ENCODE data around the gene CALHM1.

Gene CALHM1

GRCh38 chr10:103452506-103453230, 6.0 kb downstream of the CALHM1 start:
- DNase-seq, result peak; percentile 48

- DNase-seq, result peak; percentile 85
Observed at GRCh38 chr10:103451831-103452505, 6.7 kb downstream of the CALHM1 start, which contains the start of gene CALHM2. TSS of gene CALHM2 (minus strand) at chr10:103452370. CDS start at chr10:103449941, 2,429 bp downstream.

GRCh38 chr10:103451091-103451813, 7.4 kb downstream of the CALHM1 start:
- peak; percentile 60 for DNase-seq

- no peak for DNase-seq
Observed at GRCh38 chr10:103450201-103450695, 8.5 kb downstream of the CALHM1 start.

GRCh38 chr10:103449208-103450144, 9.2 kb downstream of the CALHM1 start:
- no peak for DNase-seq

GRCh38 chr10:103448746-103449145, 10.0 kb downstream of the CALHM1 start:
- DNase-seq, result no peak

- DNase-seq, result no peak
Observed at GRCh38 chr10:103447187-103447586, 11.5 kb downstream of the CALHM1 start.

GRCh38 chr10:103445767-103446567, 12.7 kb downstream of the CALHM1 start:
- no peak for DNase-seq

- DNase-seq, result no peak
Observed at GRCh38 chr10:103445366-103445765, 13.3 kb downstream of the CALHM1 start.

- no peak for DNase-seq
Observed at GRCh38 chr10:103444478-103444877, 14.2 kb downstream of the CALHM1 start.

- DNase-seq, result no peak
Observed at GRCh38 chr10:103443475-103444185, 15.1 kb downstream of the CALHM1 start.

GRCh38 chr10:103442031-103442461, 16.7 kb downstream of the CALHM1 start:
- no peak for DNase-seq

- no peak for DNase-seq
Observed at GRCh38 chr10:103441611-103442010, 17.1 kb downstream of the CALHM1 start.

GRCh38 chr10:103441206-103441605, 17.5 kb downstream of the CALHM1 start:
- DNase-seq, result no peak

- no peak for DNase-seq
Observed at GRCh38 chr10:103440416-103440815, 18.3 kb downstream of the CALHM1 start.

- no peak for DNase-seq
Observed at GRCh38 chr10:103439776-103440175, 18.9 kb downstream of the CALHM1 start.

GRCh38 chr10:103433858-103434257, 24.8 kb downstream of the CALHM1 start:
- DNase-seq, result no peak

GRCh38 chr10:103431902-103432301, 26.8 kb downstream of the CALHM1 start:
- peak; percentile 39 for DNase-seq

- DNase-seq, result no peak
Observed at GRCh38 chr10:103429647-103430046, 29.1 kb downstream of the CALHM1 start.

GRCh38 chr10:103428989-103429643, 29.6 kb downstream of the CALHM1 start:
- no peak for DNase-seq

Measured in DMS53 (cell line).